Karpas-422 (cell line): ENCODE data around the gene SYT4. TPM values are rescaled to one million over a fixed set of nuclear protein-coding genes. Genes with fewer than 3 reads are reported as not detected.

Experiments used
- DNase-seq: peaks from one replicate; pipeline ENCODE4 v3.0.0-alpha.2; 2015
- H2AFZ ChIP-seq: fragments of 200-600 bp; sonication (generic); 2 replicates; pipeline ENCODE4 v1.6.1; 2014; ENCODE audit warnings: antibody characterized with exemption, low read length, mixed read lengths
- H3K27ac ChIP-seq: fragments of 200-600 bp; sonication (generic); 2 replicates; pipeline ENCODE4 v1.5.1; 2014; ENCODE audit warnings: mild to moderate bottlenecking, low read length, moderate library complexity
- H3K27me3 ChIP-seq: fragments of 200-600 bp; sonication (generic); 2 replicates; pipeline ENCODE4 v1.6.1; 2014; ENCODE audit warnings: low read length, mixed read lengths
- H3K36me3 ChIP-seq: fragments of 200-600 bp; sonication (generic); 2 replicates; pipeline ENCODE4 v1.6.1; 2014; ENCODE audit warnings: low read length, mixed read lengths; ENCODE audit not compliant: insufficient read depth
- H3K4me1 ChIP-seq: fragments of 200-600 bp; sonication (generic); 2 replicates; pipeline ENCODE4 v1.6.1; 2014; ENCODE audit warnings: mild to moderate bottlenecking, low read length, mixed read lengths
- H3K4me2 ChIP-seq: fragments of 200-600 bp; sonication (generic); 2 replicates; pipeline ENCODE4 v1.6.1; 2014; ENCODE audit warnings: low read length, low read depth, mild to moderate bottlenecking; ENCODE audit not compliant: poor library complexity, severe bottlenecking
- H3K4me3 ChIP-seq: fragments of 200-600 bp; sonication (generic); 2 replicates; pipeline ENCODE4 v1.5.1; 2014; ENCODE audit warnings: mild to moderate bottlenecking, antibody characterized with exemption, low read length, mixed read lengths
- H3K79me2 ChIP-seq: fragments of 200-600 bp; sonication (generic); 2 replicates; pipeline ENCODE4 v1.6.1; 2014; ENCODE audit warnings: mild to moderate bottlenecking, low read length, mixed read lengths
- H3K9ac ChIP-seq: fragments of 200-600 bp; sonication (generic); 2 replicates; pipeline ENCODE4 v1.6.0; 2014; ENCODE audit warnings: low read length
- H3K9me2 ChIP-seq: fragments of 200-600 bp; sonication (generic), shearing (Covaris generic); replicated peaks from 2 replicates; pipeline ENCODE4 v1.6.0; 2014; ENCODE audit warnings: mild to moderate bottlenecking, low read length, moderate library complexity; ENCODE audit not compliant: insufficient read depth
- H3K9me3 ChIP-seq: fragments of 300-700, 200-600 bp; sonication (generic); 2 replicates; pipeline ENCODE4 v1.6.1; 2014; ENCODE audit warnings: low read length, mixed read lengths
- H4K20me1 ChIP-seq: fragments of 200-600 bp; sonication (generic); 2 replicates; pipeline ENCODE4 v1.6.1; 2014; ENCODE audit warnings: mild to moderate bottlenecking, antibody characterized with exemption, low read length, low read depth; ENCODE audit not compliant: insufficient read depth
- total RNA-seq: library from RNA; depleted of rRNA; stranded (reverse); fragments of >200 nt; shearing (Covaris generic); gene quantifications from 2 replicates; pipeline ENCODE4 v1.2.3, GENCODE V29; 2014; ENCODE audit warnings: low replicate concordance

Gene SYT4
- total RNA-seq, 1 experiment from 2014 or later: not detected

GRCh38 chr18:43279015-43279744, 1.9 kb upstream of the SYT4 start:
- H3K9me3 ChIP-seq: no peaks in the 10 kb centered on the region
- H3K79me2 ChIP-seq: no peaks in the 10 kb centered on the region
- DNase-seq: peak; percentile 58
- H3K27me3 ChIP-seq: no peaks in the 10 kb centered on the region
- no peaks in the 10 kb centered on the region for H3K9me2 ChIP-seq
- H3K27ac ChIP-seq: no peak overlapping the region
- no peak overlapping the region for H2AFZ ChIP-seq
- no peak overlapping the region for H3K9ac ChIP-seq
- H3K36me3 ChIP-seq: no peaks in the 10 kb centered on the region
- no peak overlapping the region for H3K4me3 ChIP-seq
- no peaks in the 10 kb centered on the region for H4K20me1 ChIP-seq
- H3K4me1 ChIP-seq: no peaks in the 10 kb centered on the region
- H3K4me2 ChIP-seq: no peak overlapping the region

- Histone ChIP-seq H3K79me2 (no peaks in the 10 kb centered on the region), H3K4me1 (no peaks in the 10 kb centered on the region)
Observed at GRCh38 chr18:43278355-43278754, 1.1 kb upstream of the SYT4 start.

GRCh38 chr18:43276491-43276890, 799 bp downstream of the SYT4 start:
- H3K27me3 ChIP-seq: no peaks in the 10 kb centered on the region
- no peak overlapping the region for H2AFZ ChIP-seq
- no peaks in the 10 kb centered on the region for H3K4me1 ChIP-seq
- DNase-seq: no peak
- no peaks in the 10 kb centered on the region for H3K79me2 ChIP-seq
- H3K27ac ChIP-seq: no peak overlapping the region
- H3K9me2 ChIP-seq: no peaks in the 10 kb centered on the region
- no peak overlapping the region for H3K9ac ChIP-seq
- no peak overlapping the region for H3K4me2 ChIP-seq
- no peak overlapping the region for H3K4me3 ChIP-seq
- no peaks in the 10 kb centered on the region for H3K36me3 ChIP-seq
- H4K20me1 ChIP-seq: no peaks in the 10 kb centered on the region
- H3K9me3 ChIP-seq: no peaks in the 10 kb centered on the region

More at GRCh38 chr18:43278355-43278754, 1.1 kb upstream of the SYT4 start:
- no peak for DNase-seq
- Histone ChIP-seq H3K4me3 (no peak overlapping the region), H3K27ac (no peak overlapping the region), H3K9ac (no peak overlapping the region), H3K9me3 (no peaks in the 10 kb centered on the region), H3K4me2 (no peak overlapping the region), H3K9me2 (no peaks in the 10 kb centered on the region), H3K36me3 (no peaks in the 10 kb centered on the region), H2AFZ (no peak overlapping the region), H3K27me3 (no peaks in the 10 kb centered on the region), H4K20me1 (no peaks in the 10 kb centered on the region)

- Histone ChIP-seq H3K36me3 (no peaks in the 10 kb centered on the region), H3K4me2 (no peak overlapping the region), H3K9me3 (no peaks in the 10 kb centered on the region), H3K4me3 (no peak overlapping the region), H2AFZ (no peak overlapping the region), H3K9me2 (no peaks in the 10 kb centered on the region), H3K27me3 (no peaks in the 10 kb centered on the region), H3K9ac (no peak overlapping the region), H3K79me2 (no peaks in the 10 kb centered on the region), H3K27ac (no peak overlapping the region), H3K4me1 (no peaks in the 10 kb centered on the region), H4K20me1 (no peaks in the 10 kb centered on the region)
- no peak for DNase-seq
Observed at GRCh38 chr18:43275546-43275945, 1.7 kb downstream of the SYT4 start.

- Histone ChIP-seq H3K9ac (no peak overlapping the region), H3K36me3 (no peaks in the 10 kb centered on the region), H3K4me3 (no peak overlapping the region), H3K9me2 (no peaks in the 10 kb centered on the region), H3K27ac (no peak overlapping the region), H3K4me2 (no peak overlapping the region), H3K4me1 (no peaks in the 10 kb centered on the region), H2AFZ (no peak overlapping the region), H3K27me3 (no peaks in the 10 kb centered on the region), H4K20me1 (no peaks in the 10 kb centered on the region), H3K9me3 (no peaks in the 10 kb centered on the region), H3K79me2 (no peaks in the 10 kb centered on the region)
- no peak for DNase-seq
Observed at GRCh38 chr18:43274526-43274925, 2.8 kb downstream of the SYT4 start.

- Histone ChIP-seq H3K9ac (no peak overlapping the region), H3K27me3 (0 out of 2 replicates have a peak, but pooled peaks cover 2% of the 10 kb centered on the region), H3K36me3 (no peaks in the 10 kb centered on the region), H3K4me3 (no peak overlapping the region), H3K79me2 (no peaks in the 10 kb centered on the region), H3K27ac (no peak overlapping the region), H4K20me1 (no peaks in the 10 kb centered on the region), H3K9me2 (no peaks in the 10 kb centered on the region), H3K4me2 (no peak overlapping the region), H3K9me3 (no peaks in the 10 kb centered on the region), H3K4me1 (no peaks in the 10 kb centered on the region), H2AFZ (no peak overlapping the region)
- peak; percentile 80 for DNase-seq
Observed at GRCh38 chr18:43271593-43272432, 5.5 kb downstream of the SYT4 start.

GRCh38 chr18:43267818-43268217, 9.5 kb downstream of the SYT4 start:
- no peaks in the 10 kb centered on the region for H3K36me3 ChIP-seq
- DNase-seq: no peak
- no peaks in the 10 kb centered on the region for H4K20me1 ChIP-seq
- no peaks in the 10 kb centered on the region for H3K4me1 ChIP-seq
- no peaks in the 10 kb centered on the region for H3K79me2 ChIP-seq
- H3K4me2 ChIP-seq: no peak overlapping the region
- no peak overlapping the region for H3K9ac ChIP-seq
- no peak overlapping the region for H3K27ac ChIP-seq
- H3K27me3 ChIP-seq: 0 out of 2 replicates have a peak, but pooled peaks cover 2% of the 10 kb centered on the region
- no peaks in the 10 kb centered on the region for H3K9me2 ChIP-seq
- H3K9me3 ChIP-seq: no peaks in the 10 kb centered on the region
- no peak overlapping the region for H3K4me3 ChIP-seq
- no peak overlapping the region for H2AFZ ChIP-seq

- Histone ChIP-seq H3K4me1 (no peaks in the 10 kb centered on the region), H3K4me2 (no peak overlapping the region), H3K79me2 (no peaks in the 10 kb centered on the region)
Observed at GRCh38 chr18:43265465-43265864, 11.8 kb downstream of the SYT4 start.

More at GRCh38 chr18:43265465-43265864, 11.8 kb downstream of the SYT4 start:
- no peak for DNase-seq
- no peak overlapping the region for H3K4me3 ChIP-seq
- 0 out of 2 replicates have a peak, but pooled peaks cover 2% of the 10 kb centered on the region for H3K27me3 ChIP-seq
- H3K36me3 ChIP-seq: no peaks in the 10 kb centered on the region
- no peak overlapping the region for H2AFZ ChIP-seq
- no peaks in the 10 kb centered on the region for H3K9me3 ChIP-seq
- no peaks in the 10 kb centered on the region for H4K20me1 ChIP-seq
- H3K27ac ChIP-seq: no peak overlapping the region
- no peak overlapping the region for H3K9ac ChIP-seq
- no peaks in the 10 kb centered on the region for H3K9me2 ChIP-seq
